ENCODE results near the gene MED26. TPM values are rescaled to one million over a fixed set of nuclear protein-coding genes. Genes with fewer than 3 reads are reported as not detected.
A peak's percentile ranks its signal among the peaks of the same experiment; 100 is the strongest.

Gene MED26
- total and polyA plus RNA-seq, 2 experiments from 2014 or later, result 7.4 to 15.4 TPM

- DNase-seq (ENCODE audit: low spot score) (peak; percentile 98), ATAC-seq (peak; percentile 97)
- Histone ChIP-seq H3K79me2 (replicated peaks; ENCODE audit: insufficient read depth) (peaks cover 53% of the 10 kb centered on the region), H3K9me2 (ENCODE audit: insufficient read depth) (no peaks in the 10 kb centered on the region), H3K4me3 (peak within 1 kb of the TSS; percentile 95), H3K4me1 (ENCODE audit: insufficient read depth) (peaks cover 9% of the 10 kb centered on the region; the same call in 1 of the 2 replicates), H3K27me3 (ENCODE audit: insufficient read depth) (no peaks in the 10 kb centered on the region), H2AFZ (peak within 1 kb of the TSS; percentile 76), H3F3A (replicated peaks; ENCODE audit: low read depth) (peaks cover 13% of the 10 kb centered on the region; the same call in 1 of the 2 replicates), H3K36me3 (ENCODE audit: insufficient read depth) (peaks cover 4% of the 10 kb centered on the region; the same call in 1 of the 2 replicates), H4K20me1 (replicated peaks; ENCODE audit: insufficient read depth) (peaks cover 19% of the 10 kb centered on the region), H3K27ac (ENCODE audit: low read depth) (peak within 1 kb of the TSS; percentile 90), H3K4me2 (peak within 1 kb of the TSS; percentile 96)
- Mint-ChIP-seq H3K36me3 (ENCODE audit: low read depth) (peaks cover 28% of the 10 kb centered on the region), H3K4me1 (peaks cover 8% of the 10 kb centered on the region), H3K27ac (peak within 1 kb of the TSS; percentile 96), H3K27me3 (ENCODE audit: insufficient read depth, low read depth, poor library complexity) (peaks cover 10% of the 10 kb centered on the region), H3K4me3 (peak within 1 kb of the TSS; percentile 98), H3K9me3 (no peaks in the 10 kb centered on the region)
- TF ChIP-seq CTCF (conservative IDR thresholded peaks at IDR 0.05; ENCODE audit: low read depth in 2 of 2), result no peak
- TF ChIP-seq EZH2phosphoT487 (IDR thresholded peaks at IDR 0.05; ENCODE audit: unreplicated experiment), result no peak
- no peak for TF ChIP-seq ZNF462 (CRISPR knock-in tag; IDR thresholded peaks at IDR 0.05)
- peak; percentile 90 for TF ChIP-seq POLR2AphosphoS5 (IDR thresholded peaks at IDR 0.05; ENCODE audit: low read depth)
- peak; percentile 89 for TF ChIP-seq ETS1 (IDR thresholded peaks at IDR 0.05)
- TF ChIP-seq CREB1 (CRISPR knock-in tag; IDR thresholded peaks at IDR 0.05; ENCODE audit: low read depth), result peak; percentile 99
- TF ChIP-seq EZH2 (IDR thresholded peaks at IDR 0.05; ENCODE audit: low read depth, unreplicated experiment), result no peak
- TF ChIP-seq REST (IDR thresholded peaks at IDR 0.05; ENCODE audit: unreplicated experiment), result no peak
- no peak for TF ChIP-seq JUNB (IDR thresholded peaks at IDR 0.05; ENCODE audit: unreplicated experiment)
- no peak for TF ChIP-seq STAT1 (IDR thresholded peaks at IDR 0.05; ENCODE audit: unreplicated experiment)
- TF ChIP-seq NANOG (IDR thresholded peaks at IDR 0.05; ENCODE audit: borderline replicate concordance), result no peak
- TF ChIP-seq ZNF114 (CRISPR knock-in tag; IDR thresholded peaks at IDR 0.05), result no peak
- no peak for TF ChIP-seq ZNF331 (CRISPR knock-in tag; IDR thresholded peaks at IDR 0.05; ENCODE audit: low read depth)
Observed at GRCh38 chr19:16572332-16573211, 55.4 kb downstream of the MED26 start, which contains the start of gene SLC35E1. Gene SLC35E1, minus strand, starts transcription at chr19:16572415. Its CDS starts 51 bp downstream, at chr19:16572364.
